GM13977 (cell line): ENCODE measurements around the gene PLEKHG4B.
"Not testable (repeated sequence)": the region's sequence is repeated elsewhere in the genome, so short reads cannot be mapped to it uniquely, and the experiment has no call there.

Experiments
- DNase-seq: peaks from one replicate; pipeline ENCODE4 v3.0.0; 2012; ENCODE audit warnings: low spot score
- CTCF ChIP-seq: IDR thresholded peaks from 2 replicates; pipeline ENCODE4 v1.5.1; 2012; ENCODE audit warnings: mild to moderate bottlenecking, control low read depth; ENCODE audit not compliant: insufficient read depth; ENCODE audit errors: extremely low read depth, missing control alignments
- in situ Hi-C: fragments of 300-500 bp; cut with MboI; formaldehyde crosslinking; loops from one replicate; pipeline ENCODE4 v1.12.0; 2022; ENCODE audit warnings: low sequenced_read_pairs, low pct_unique_long_range_greater_than_20kb, mixed read lengths, inconsistent platforms; ENCODE audit not compliant: unreplicated experiment

PLEKHG4B gene

GRCh38 chr5:192691-192969 lies 100.7 kb downstream of the PLEKHG4B start:
- in situ Hi-C loops = no loop called here
- DNase-seq = no peak
- TF ChIP-seq CTCF = no peak

- no peak for TF ChIP-seq CTCF
- in situ Hi-C loops = no loop called here
- no peak for DNase-seq
These were observed 101.2 kb downstream of the PLEKHG4B start for GRCh38 chr5:192970-193831.

- in situ Hi-C loops = no loop called here
- no peak for DNase-seq
- TF ChIP-seq CTCF = no peak
These were observed 102.1 kb downstream of the PLEKHG4B start for GRCh38 chr5:194102-194501.

- in situ Hi-C loops = no loop called here
- no peak for DNase-seq
- TF ChIP-seq CTCF = no peak
These were observed 102.7 kb downstream of the PLEKHG4B start for GRCh38 chr5:194603-195209.

- TF ChIP-seq CTCF = no peak
- in situ Hi-C loops = no loop called here
- no peak for DNase-seq
These were observed 103.6 kb downstream of the PLEKHG4B start for GRCh38 chr5:195401-196160.

- in situ Hi-C loops = no loop called here
- no peak for TF ChIP-seq CTCF
- no peak for DNase-seq
These were observed 104.4 kb downstream of the PLEKHG4B start for GRCh38 chr5:196350-196749.

GRCh38 chr5:197031-197430 lies 105.1 kb downstream of the PLEKHG4B start:
- in situ Hi-C loops, DNase-seq: not testable (repeated sequence)
